Smooth muscle cell (in vitro differentiated cells): ENCODE results near the gene NUDT5. TPM values are rescaled to one million over a fixed set of nuclear protein-coding genes. Genes with fewer than 3 reads are reported as not detected.

ENCODE experiments used
- DNase-seq: peaks from one replicate; lab custom pipeline; 2025; ENCODE audit not compliant: unreplicated experiment; lab: John Stamatoyannopoulos, UW
- H2AFZ ChIP-seq: fragments of 200-600 bp; sonication (generic); 2 replicates; pipeline ENCODE4 v1.6.0; 2016; ENCODE audit warnings: antibody characterized with exemption, low read depth, mild to moderate bottlenecking
- H3F3A ChIP-seq: fragments of 200-600 bp; sonication (generic); 2 replicates; pipeline ENCODE4 v1.6.0; 2017; ENCODE audit warnings: antibody characterized with exemption, low read depth
- H3K27ac ChIP-seq: fragments of 200-600 bp; sonication (generic); 2 replicates; pipeline ENCODE4 v1.5.1; 2016; ENCODE audit warnings: low read depth, mild to moderate bottlenecking
- H3K27me3 ChIP-seq: fragments of 200-600 bp; sonication (generic); 2 replicates; pipeline ENCODE4 v1.6.1; 2016; ENCODE audit warnings: low read depth, mild to moderate bottlenecking
- H3K36me3 ChIP-seq: fragments of 200-600 bp; sonication (generic); 2 replicates; pipeline ENCODE4 v1.5.1; 2016; ENCODE audit warnings: low read depth
- H3K4me1 ChIP-seq: fragments of 200-600 bp; sonication (generic); 2 replicates; pipeline ENCODE4 v1.5.1; 2016; ENCODE audit warnings: low read depth
- H3K4me2 ChIP-seq: fragments of 200-600 bp; sonication (generic); 2 replicates; pipeline ENCODE4 v1.6.0; 2016; ENCODE audit warnings: mild to moderate bottlenecking
- H3K4me3 ChIP-seq: fragments of 200-600 bp; sonication (generic); 2 replicates; pipeline ENCODE4 v1.5.1; 2016; ENCODE audit warnings: mild to moderate bottlenecking
- H3K79me2 ChIP-seq: fragments of 200-600 bp; sonication (generic); 2 replicates; pipeline ENCODE4 v1.6.0; 2016; ENCODE audit warnings: low read depth, mild to moderate bottlenecking
- H3K9ac ChIP-seq: fragments of 200-600 bp; sonication (generic); 2 replicates; pipeline ENCODE4 v1.6.0; 2016; ENCODE audit warnings: low read depth
- H3K9me3 ChIP-seq: fragments of 200-600 bp; sonication (generic); replicated peaks from 2 replicates; pipeline ENCODE4 v1.5.1; 2016; ENCODE audit warnings: low read depth
- H4K20me1 ChIP-seq: fragments of 200-600 bp; sonication (generic); 2 replicates; pipeline ENCODE4 v1.6.0; 2016; ENCODE audit warnings: low read depth
- CTCF ChIP-seq: fragments of 200-600 bp; sonication (generic); IDR thresholded peaks from 2 replicates; pipeline ENCODE4 v1.5.1; 2017; ENCODE audit warnings: borderline replicate concordance, mild to moderate bottlenecking, antibody characterized with exemption; ENCODE audit not compliant: insufficient read depth, poor library complexity, severe bottlenecking
- WGBS: methylation state at CpG from one replicate; pipeline ENCODE4 v1.1.7; 2016; ENCODE audit warnings: low lambda C conversion rate; 5-methylcytosine and 5-hydroxymethylcytosine counted together
- polyA plus RNA-seq: library from polyadenylated mRNA; unstranded; fragments of >200 nt; fragmentation: Nextera tagmentation; extraction: Ambion mirVana; gene quantifications from 2 replicates; pipeline ENCODE4 v1.2.1, GENCODE V29; 2016
- total RNA-seq: library from RNA; depleted of rRNA; stranded (reverse); fragments of >200 nt; gene quantifications from 2 replicates; pipeline ENCODE4 v1.2.3, GENCODE V29; 2014

NUDT5 gene
- total and polyA plus RNA-seq, 2 experiments from 2014 or later = 64.8 to 89.6 TPM

- no peak overlapping the region for H2AFZ ChIP-seq
- no peaks in the 10 kb centered on the region for H3K9me3 ChIP-seq
- H3K4me3 ChIP-seq = no peak overlapping the region
- no peak for DNase-seq
- 89% methylated on average over 8 of the region's 8 CpGs for WGBS
- no peak overlapping the region for H3K9ac ChIP-seq
- no peaks in the 10 kb centered on the region for H3K79me2 ChIP-seq
- H3K27ac ChIP-seq = no peak overlapping the region
- no peak for TF ChIP-seq CTCF
- H3F3A ChIP-seq = peaks cover 9% of the 10 kb centered on the region
- H3K4me1 ChIP-seq = peaks cover 13% of the 10 kb centered on the region
- no peaks in the 10 kb centered on the region for H4K20me1 ChIP-seq
- H3K36me3 ChIP-seq = peaks cover 3% of the 10 kb centered on the region
- H3K4me2 ChIP-seq = no peak overlapping the region
- no peaks in the 10 kb centered on the region for H3K27me3 ChIP-seq
Measured at GRCh38 chr10:12238821-12239220, 43.1 kb upstream of the NUDT5 start.

GRCh38 chr10:12237265-12238220, 41.9 kb upstream of the NUDT5 start:
- H3K27me3 ChIP-seq = no peaks in the 10 kb centered on the region
- 98% methylated on average over 13 of the region's 13 CpGs for whole genome bisulfite sequencing
- DNase-seq = no peak
- H3K9ac ChIP-seq = no peak overlapping the region
- no peak overlapping the region for H3K4me2 ChIP-seq
- H3K27ac ChIP-seq = no peak overlapping the region
- no peaks in the 10 kb centered on the region for H3K79me2 ChIP-seq
- no peak overlapping the region for H3K4me3 ChIP-seq
- H3K4me1 ChIP-seq = peaks cover 13% of the 10 kb centered on the region
- no peaks in the 10 kb centered on the region for H3K9me3 ChIP-seq
- H4K20me1 ChIP-seq = no peaks in the 10 kb centered on the region
- peaks cover 12% of the 10 kb centered on the region for H3F3A ChIP-seq
- H2AFZ ChIP-seq = no peak overlapping the region
- H3K36me3 ChIP-seq = peaks cover 3% of the 10 kb centered on the region
- no peak for TF ChIP-seq CTCF

DNA sequence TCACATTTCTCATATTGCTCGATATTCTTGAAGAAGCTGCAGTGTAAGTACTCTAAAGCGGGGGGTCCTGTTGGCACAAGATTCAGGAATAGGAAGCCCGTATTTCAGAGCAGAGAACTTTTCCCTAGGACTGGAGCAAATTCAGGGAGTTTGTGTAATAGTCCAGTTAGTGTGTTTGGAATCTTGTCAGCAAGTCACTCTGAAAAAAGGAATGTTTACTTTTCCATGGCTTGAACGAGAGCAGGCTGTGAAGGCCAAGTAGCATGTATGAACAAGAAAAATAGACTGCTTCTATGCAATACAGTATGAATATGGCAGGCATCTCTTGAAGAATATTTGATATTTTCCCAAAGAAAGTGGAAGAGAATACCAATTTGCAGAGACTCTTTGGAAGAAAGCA, 40.1 kb upstream of the NUDT5 start:
- Histone ChIP-seq H3K79me2 (no peaks in the 10 kb centered on the region), H3K27ac (peak overlapping the region; percentile 84), H3K27me3 (no peaks in the 10 kb centered on the region), H3K9ac (peak overlapping the region; percentile 13), H3K4me3 (no peak overlapping the region), H3F3A (peaks cover 12% of the 10 kb centered on the region), H3K9me3 (no peaks in the 10 kb centered on the region), H2AFZ (no peak overlapping the region), H4K20me1 (no peaks in the 10 kb centered on the region), H3K4me2 (peak overlapping the region; percentile 48), H3K4me1 (peaks cover 8% of the 10 kb centered on the region), H3K36me3 (peaks cover 3% of the 10 kb centered on the region)
- DNase-seq = no peak
- WGBS = 62% methylated on average over 4 of the region's 4 CpGs
- TF ChIP-seq CTCF = no peak
